Stimulated activated CD4-positive, alpha-beta T cell treated with anti-CD3 and anti-CD28 coated beads, TNF-alpha, amount 100 ng/mL, for 4 hours (primary cell): ENCODE data around the gene CSH2.
"Not testable (repeated sequence)": the region's sequence is repeated elsewhere in the genome, so short reads cannot be mapped to it uniquely, and the experiment has no call there.

Experiments
- DNase-seq, 3 experiments: peaks; one replicate each; pipeline ENCODE4 v3.0.0-alpha.2; 2020; ENCODE audit warnings: low read depth in 3 of 3

CSH2 gene

GRCh38 chr17:63896524-63897354 is 23.3 kb upstream of the CSH2 start, which contains the start of gene CSH1:
TSS of gene CSH1 (minus strand) at chr17:63896574. CDS start at chr17:63896511, 63 bp downstream.
- DNase-seq = not testable (repeated sequence)

GRCh38 chr17:63894821-63895220 is 21.3 kb upstream of the CSH2 start:
- DNase-seq = not testable (repeated sequence)

- DNase-seq = not testable (repeated sequence)
Observed at GRCh38 chr17:63894021-63894420, 20.5 kb upstream of the CSH2 start.

- DNase-seq = not testable (repeated sequence)
Observed at GRCh38 chr17:63892316-63893037, 19.0 kb upstream of the CSH2 start.

- DNase-seq = not testable (repeated sequence)
Observed at GRCh38 chr17:63889026-63889848, 15.8 kb upstream of the CSH2 start.

DNA sequence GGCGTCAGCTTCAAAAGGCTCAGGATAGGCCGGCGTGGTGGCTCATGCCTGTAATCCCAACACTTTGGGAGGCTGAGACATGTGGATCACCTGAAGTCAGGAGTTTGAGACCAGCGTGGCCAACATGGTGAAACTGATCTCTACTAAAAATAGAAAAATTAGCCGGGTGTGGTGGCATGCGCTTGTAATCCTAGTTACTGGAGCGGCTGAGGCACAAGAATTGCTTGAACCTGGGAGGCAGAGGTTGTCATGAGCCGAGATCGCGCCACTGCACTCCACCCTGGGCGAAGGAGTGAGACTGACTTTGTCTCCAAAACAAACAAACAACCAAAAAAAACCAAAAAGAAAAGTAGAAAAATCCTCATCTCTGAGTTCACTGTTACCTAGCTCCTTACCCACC is 11.6 kb upstream of the CSH2 start:
- not testable (repeated sequence) for DNase-seq

- DNase-seq = not testable (repeated sequence)
Observed at GRCh38 chr17:63882626-63883126, 9.2 kb upstream of the CSH2 start.

DNA sequence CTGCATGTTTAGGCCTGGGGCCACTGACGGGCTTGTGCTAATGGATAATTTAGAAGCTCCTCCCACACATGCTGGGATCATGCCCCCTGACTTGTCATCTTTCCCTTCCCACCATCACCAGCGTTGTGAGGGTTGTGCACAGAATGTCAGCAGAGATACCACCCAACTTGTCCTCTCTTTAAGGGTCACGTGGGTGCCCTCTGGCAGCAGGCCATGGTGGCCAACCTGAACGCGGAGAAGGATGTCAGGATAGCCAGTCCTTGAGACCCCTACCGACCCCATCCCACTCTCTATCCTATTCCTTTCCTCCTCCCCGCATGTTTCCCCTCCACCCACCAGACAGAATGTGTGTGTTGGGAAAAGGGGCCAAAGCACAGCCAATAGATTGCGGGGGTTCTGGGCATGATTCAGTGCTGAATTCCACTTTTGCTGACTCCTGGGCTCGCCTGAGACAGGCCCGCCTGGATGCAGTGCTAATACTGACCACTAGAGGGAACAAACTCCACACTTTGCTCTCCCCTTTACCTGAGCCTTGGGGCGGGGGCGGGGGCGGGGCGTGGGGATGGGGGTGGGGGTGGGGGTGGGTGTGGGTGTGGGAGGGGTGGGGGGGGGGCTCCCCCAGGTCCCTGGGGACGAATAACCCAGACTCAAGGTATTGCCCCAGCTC is 8.6 kb upstream of the CSH2 start, which contains the start of gene GH2:
TSS of gene GH2 (minus strand) at position 10 of the 667 bp plus-strand sequence. CDS start 143 bp downstream, outside the sequence.
- peak; percentile 20 to 33 (median 30) for DNase-seq

DNA sequence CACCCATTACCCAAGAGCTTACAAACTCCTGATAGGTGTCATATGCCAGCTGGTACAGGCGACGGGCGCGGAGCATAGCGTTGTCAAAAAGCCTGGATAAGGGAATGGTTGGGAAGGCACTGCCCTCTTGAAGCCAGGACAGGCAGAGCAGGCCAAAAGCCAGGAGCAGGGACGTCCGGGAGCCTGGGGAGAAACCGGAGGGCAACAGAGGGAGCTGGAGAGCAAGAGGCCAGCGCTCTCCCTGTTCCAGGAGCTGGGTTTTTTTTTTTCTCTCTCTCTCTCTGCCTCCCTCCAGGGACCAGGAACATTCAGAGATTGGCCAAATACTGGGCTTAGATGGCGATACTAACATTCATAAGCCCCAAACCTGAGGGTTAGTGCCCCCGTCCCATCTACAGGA is 7.9 kb upstream of the CSH2 start:
- DNase-seq = not testable (repeated sequence)

- DNase-seq = no peak
Observed at GRCh38 chr17:63880706-63881105, 7.2 kb upstream of the CSH2 start.

- not testable (repeated sequence) for DNase-seq
Observed at GRCh38 chr17:63878413-63878812, 4.9 kb upstream of the CSH2 start.

DNA sequence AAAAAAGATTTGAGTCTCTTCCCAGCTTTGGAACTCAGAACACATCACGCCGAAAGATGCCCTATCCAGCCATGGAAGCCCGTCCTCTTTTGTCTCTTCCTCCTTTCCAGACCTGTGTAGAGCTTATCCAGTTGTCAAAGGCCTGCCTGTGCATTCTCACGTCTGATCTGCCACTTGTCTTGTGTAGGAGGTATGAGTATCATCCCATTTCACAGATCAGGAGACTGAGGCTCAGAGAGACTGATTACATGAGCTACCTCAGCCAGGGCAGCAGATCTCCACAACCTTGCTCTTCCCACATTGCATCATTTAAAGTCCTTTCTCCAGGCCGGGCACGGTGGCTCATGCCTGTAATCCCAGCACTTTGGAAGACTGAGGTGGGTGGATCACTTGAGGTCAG is 1.2 kb upstream of the CSH2 start:
- DNase-seq = not testable (repeated sequence)

- not testable (repeated sequence) for DNase-seq
Observed at GRCh38 chr17:63874061-63874626, 667 bp upstream of the CSH2 start.

DNA sequence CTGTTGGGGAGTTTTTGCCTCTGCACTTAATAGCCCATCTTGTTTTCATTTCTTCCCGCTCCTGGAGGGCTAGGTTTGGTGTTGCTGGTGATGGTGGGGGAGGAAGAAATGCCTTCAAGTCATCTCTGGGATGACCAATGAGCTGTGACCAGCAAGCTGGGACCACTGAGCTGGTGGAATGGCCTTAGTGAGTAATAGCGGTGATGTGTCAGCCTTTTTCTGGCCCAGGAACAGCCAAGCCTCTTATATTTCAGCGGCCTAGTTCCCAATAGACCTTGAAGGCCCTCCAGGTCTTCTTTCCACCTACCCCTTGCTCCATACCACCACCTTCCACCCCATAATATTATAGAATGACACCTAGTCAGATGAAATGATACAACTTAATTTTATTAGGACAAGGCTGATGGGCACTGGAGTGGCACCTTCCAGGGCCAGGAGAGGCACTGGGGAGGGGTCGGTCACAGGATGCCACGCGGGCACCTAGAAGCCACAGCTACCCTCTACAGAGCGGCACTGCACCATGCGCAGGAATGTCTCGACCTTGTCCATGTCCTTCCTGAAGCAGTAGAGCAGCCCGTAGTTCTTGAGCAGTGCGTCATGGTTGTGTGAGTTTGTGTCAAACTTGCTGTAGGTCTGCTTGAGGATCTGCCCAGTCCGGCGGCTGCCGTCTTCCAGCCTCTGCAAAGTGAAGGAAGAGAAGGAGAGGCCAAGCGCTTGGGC is 1.7 kb downstream of the CSH2 start:
- DNase-seq = not testable (repeated sequence)

- DNase-seq = not testable (repeated sequence)
Observed at GRCh38 chr17:63870292-63870665, 3.2 kb downstream of the CSH2 start.

- DNase-seq = not testable (repeated sequence)
Observed at GRCh38 chr17:63869491-63870291, 3.8 kb downstream of the CSH2 start.

DNA sequence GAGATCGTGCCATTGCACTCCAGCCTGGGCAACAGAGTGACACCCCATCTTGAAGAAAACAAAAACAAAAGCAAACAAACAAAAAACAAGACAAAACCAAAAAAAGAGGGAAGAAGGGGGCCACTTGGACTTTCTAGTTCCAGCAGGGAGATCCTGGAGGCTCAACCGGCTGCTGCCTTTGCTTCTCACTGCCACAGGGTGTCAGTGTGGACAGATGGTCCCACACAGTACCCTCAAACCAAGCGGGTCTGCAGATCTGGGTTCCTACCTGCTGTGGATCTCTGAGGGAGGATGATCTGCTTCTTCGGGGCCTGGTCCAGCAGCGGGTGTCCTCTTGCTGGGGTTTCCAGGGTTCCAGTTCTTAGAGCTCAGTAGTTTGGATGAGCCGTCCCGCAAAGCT is 6.9 kb downstream of the CSH2 start:
- not testable (repeated sequence) for DNase-seq

- no peak for DNase-seq
Observed at GRCh38 chr17:63859257-63859656, 14.2 kb downstream of the CSH2 start.

DNA sequence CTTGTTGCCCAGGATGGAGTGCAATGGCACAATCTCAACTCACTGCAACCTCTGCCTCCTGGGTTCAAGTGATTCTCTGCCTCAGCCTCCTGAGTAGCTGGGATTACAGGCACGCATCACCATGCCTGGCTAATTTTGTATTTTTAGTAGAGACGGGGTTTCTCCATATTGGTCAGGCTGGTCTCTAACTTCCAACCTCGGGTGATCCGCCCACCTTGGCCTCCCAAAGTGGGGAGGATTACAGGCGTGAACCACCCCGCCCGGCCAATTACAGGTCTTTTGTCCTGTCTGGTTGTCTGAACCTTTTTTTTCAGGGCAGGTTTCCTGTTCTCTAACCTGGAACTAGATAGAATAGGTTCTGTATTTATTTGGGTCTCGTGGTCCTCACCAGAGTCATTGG is 17.1 kb downstream of the CSH2 start:
- not testable (repeated sequence) for DNase-seq
